Activated naive CD4-positive, alpha-beta T cell treated with anti-CD3 and anti-CD28 coated beads for 36 hours (primary cell): ENCODE measurements around the gene MAN1A2. TPM values are rescaled to one million over a fixed set of nuclear protein-coding genes. Genes with fewer than 3 reads are reported as not detected.

ENCODE experiments used
- CTCF ChIA-PET: fragments of 350-600 bp; sonication (Branson Sonifier 250); formaldehyde crosslinking; loops from one replicate; lab custom pipeline; 2021; ENCODE audit warnings: antibody characterized with exemption; lab: Charles Lee
- DNase-seq: peaks from one replicate; pipeline ENCODE4 v3.0.0-alpha.2; 2020
- H3K27ac Mint-ChIP-seq: one replicate; pipeline ENCODE4 v1.8.0; 2021; ENCODE audit warnings: mild to moderate bottlenecking, mixed read lengths
- H3K27me3 Mint-ChIP-seq: one replicate; pipeline ENCODE4 v1.8.0; 2021; ENCODE audit warnings: low read depth, mixed read lengths
- H3K36me3 Mint-ChIP-seq: one replicate; pipeline ENCODE4 v1.8.0; 2021; ENCODE audit warnings: low read depth, mixed read lengths
- H3K4me1 Mint-ChIP-seq: one replicate; pipeline ENCODE4 v1.8.0; 2021; ENCODE audit warnings: low read depth, mixed read lengths
- H3K4me3 Mint-ChIP-seq: one replicate; pipeline ENCODE4 v1.8.0; 2021; ENCODE audit warnings: mild to moderate bottlenecking, moderate library complexity, mixed read lengths
- H3K9me3 Mint-ChIP-seq: one replicate; pipeline ENCODE4 v1.8.0; 2021; ENCODE audit warnings: mixed read lengths
- intact Hi-C: fragments of 100-400 bp; cut with micrococcal nuclease; formaldehyde crosslinking; loops from one replicate; pipeline ENCODE4 v1.15.1; 2023
- total RNA-seq, 2 experiments: library from RNA; stranded (reverse); gene quantifications; one replicate each; pipeline ENCODE4 v1.2.3, GENCODE V29; 2021

Gene MAN1A2
- total RNA-seq, 2 experiments from 2014 or later: 14.6 to 17.4 TPM

- CTCF ChIA-PET: no interaction called here
- Mint-ChIP-seq H3K9me3 (no peaks in the 10 kb centered on the region), H3K4me3 (no peak overlapping the region), H3K36me3 (no peaks in the 10 kb centered on the region), H3K4me1 (peaks cover 40% of the 10 kb centered on the region), H3K27ac (peak overlapping the region; percentile 15), H3K27me3 (no peaks in the 10 kb centered on the region)
- intact Hi-C loops: loop anchor here (10.0 kb wide), 2 partner anchors 359 to 789 kb away; partner anchors contain the start of genes CD101 and CD58
- no peak for DNase-seq
Measured at GRCh38 chr1:117364240-117364639, 3.0 kb upstream of the MAN1A2 start.

GRCh38 chr1:117365350-117366176 lies 1.7 kb upstream of the MAN1A2 start:
- H3K27me3 Mint-ChIP-seq: no peaks in the 10 kb centered on the region
- H3K4me1 Mint-ChIP-seq: peaks cover 39% of the 10 kb centered on the region
- no peak for DNase-seq
- intact Hi-C loops: loop anchor here (1.0 to 10.0 kb wide), 9 partner anchors 239 to 1777 kb away; partner anchors contain the start of genes CD101, CD58, TTF2 and WARS2
- peak overlapping the region; percentile 94 for H3K4me3 Mint-ChIP-seq
- no peaks in the 10 kb centered on the region for H3K36me3 Mint-ChIP-seq
- CTCF ChIA-PET: no interaction called here
- no peaks in the 10 kb centered on the region for H3K9me3 Mint-ChIP-seq
- H3K27ac Mint-ChIP-seq: peak overlapping the region; percentile 94

GRCh38 chr1:117366177-117367045 lies 838 bp upstream of the MAN1A2 start:
- intact Hi-C loops: loop anchor here (1.0 to 10.0 kb wide), 11 partner anchors 169 to 1776 kb away; partner anchors contain the start of genes CD101, CD58, TTF2 and WARS2
- Mint-ChIP-seq H3K4me1 (peaks cover 42% of the 10 kb centered on the region), H3K27me3 (no peaks in the 10 kb centered on the region), H3K27ac (peak overlapping the region; percentile 94), H3K4me3 (peak overlapping the region; percentile 94), H3K36me3 (no peaks in the 10 kb centered on the region), H3K9me3 (no peaks in the 10 kb centered on the region)
- CTCF ChIA-PET: interaction anchor here (0.8 kb wide), 1 partner anchor 238 kb away, joined by 4 read pairs; no protein-coding TSS in a partner anchor
- peak; percentile 68 for DNase-seq

- DNase-seq: peak; percentile 57
- Mint-ChIP-seq H3K4me1 (peaks cover 48% of the 10 kb centered on the region), H3K27me3 (no peaks in the 10 kb centered on the region), H3K27ac (peak overlapping the region; percentile 5), H3K36me3 (no peaks in the 10 kb centered on the region), H3K9me3 (no peaks in the 10 kb centered on the region), H3K4me3 (peak overlapping the region; percentile 86)
- CTCF ChIA-PET: interaction anchor here (1.0 kb wide), 1 partner anchor 26 kb away, joined by 3 read pairs; no protein-coding TSS in a partner anchor
- intact Hi-C loops: loop anchor here (1.0 to 10.0 kb wide), 8 partner anchors 291 to 1774 kb away; partner anchors contain the start of genes CD101, CD58 and WARS2
Measured at GRCh38 chr1:117368116-117369108, 1.2 kb downstream of the MAN1A2 start.

GRCh38 chr1:117370071-117370470 lies 2.8 kb downstream of the MAN1A2 start:
- Mint-ChIP-seq H3K36me3 (no peaks in the 10 kb centered on the region), H3K4me3 (peak overlapping the region; percentile 57), H3K9me3 (no peaks in the 10 kb centered on the region), H3K4me1 (peaks cover 41% of the 10 kb centered on the region), H3K27me3 (no peaks in the 10 kb centered on the region), H3K27ac (no peak overlapping the region)
- CTCF ChIA-PET: no interaction called here
- intact Hi-C loops: no loop called here
- DNase-seq: no peak

GRCh38 chr1:117370509-117370908 lies 3.3 kb downstream of the MAN1A2 start:
- H3K4me1 Mint-ChIP-seq: peaks cover 38% of the 10 kb centered on the region
- no peak overlapping the region for H3K4me3 Mint-ChIP-seq
- DNase-seq: no peak
- H3K36me3 Mint-ChIP-seq: no peaks in the 10 kb centered on the region
- intact Hi-C loops: no loop called here
- H3K27me3 Mint-ChIP-seq: no peaks in the 10 kb centered on the region
- H3K9me3 Mint-ChIP-seq: no peaks in the 10 kb centered on the region
- H3K27ac Mint-ChIP-seq: no peak overlapping the region
- CTCF ChIA-PET: no interaction called here

GRCh38 chr1:117371441-117372151 lies 4.3 kb downstream of the MAN1A2 start:
- Mint-ChIP-seq H3K9me3 (no peaks in the 10 kb centered on the region), H3K27ac (no peak overlapping the region), H3K4me1 (peaks cover 37% of the 10 kb centered on the region), H3K4me3 (no peak overlapping the region), H3K27me3 (no peaks in the 10 kb centered on the region), H3K36me3 (peaks cover 6% of the 10 kb centered on the region)
- CTCF ChIA-PET: no interaction called here
- no peak for DNase-seq
- intact Hi-C loops: no loop called here

- intact Hi-C loops: no loop called here
- DNase-seq: no peak
- H3K9me3 Mint-ChIP-seq: no peaks in the 10 kb centered on the region
- H3K27ac Mint-ChIP-seq: no peak overlapping the region
- CTCF ChIA-PET: interaction anchor here (0.6 kb wide), 1 partner anchor 388 kb away, joined by 4 read pairs; no protein-coding TSS in a partner anchor
- no peaks in the 10 kb centered on the region for H3K27me3 Mint-ChIP-seq
- H3K4me1 Mint-ChIP-seq: peaks cover 37% of the 10 kb centered on the region
- peaks cover 6% of the 10 kb centered on the region for H3K36me3 Mint-ChIP-seq
- no peak overlapping the region for H3K4me3 Mint-ChIP-seq
Measured at GRCh38 chr1:117372863-117373412, 5.7 kb downstream of the MAN1A2 start.

GRCh38 chr1:117373932-117374331 lies 6.7 kb downstream of the MAN1A2 start:
- no peak for DNase-seq
- peaks cover 6% of the 10 kb centered on the region for H3K36me3 Mint-ChIP-seq
- no peaks in the 10 kb centered on the region for H3K27me3 Mint-ChIP-seq
- H3K4me1 Mint-ChIP-seq: peaks cover 35% of the 10 kb centered on the region
- H3K27ac Mint-ChIP-seq: no peak overlapping the region
- intact Hi-C loops: no loop called here
- no peak overlapping the region for H3K4me3 Mint-ChIP-seq
- no peaks in the 10 kb centered on the region for H3K9me3 Mint-ChIP-seq
- CTCF ChIA-PET: interaction anchor here (0.6 kb wide), 1 partner anchor 387 kb away, joined by 4 read pairs; no protein-coding TSS in a partner anchor

- Mint-ChIP-seq H3K9me3 (peaks cover 2% of the 10 kb centered on the region), H3K27ac (no peak overlapping the region), H3K4me1 (peaks cover 36% of the 10 kb centered on the region), H3K27me3 (no peaks in the 10 kb centered on the region), H3K4me3 (no peak overlapping the region), H3K36me3 (peaks cover 6% of the 10 kb centered on the region)
- intact Hi-C loops: no loop called here
- CTCF ChIA-PET: interaction anchor here (0.8 kb wide), 1 partner anchor 35 kb away, joined by 4 read pairs; no protein-coding TSS in a partner anchor
- DNase-seq: no peak
Measured at GRCh38 chr1:117375327-117375726, 8.1 kb downstream of the MAN1A2 start.
